Activated CD8-positive, alpha-beta memory T cell treated with anti-CD3 and anti-CD28 coated beads for 1 hour (primary cell): ENCODE data around the gene BICDL2.
A peak's percentile ranks its signal among the peaks of the same experiment; 100 is the strongest.

Experiments
- DNase-seq, 2 donors: peaks; one replicate each; pipeline ENCODE4 v3.0.0-alpha.2; 2020; ENCODE audit warnings: low read depth in 1 of 2; ENCODE audit errors: extremely low read depth in 1 of 2

The BICDL2 gene

DNA sequence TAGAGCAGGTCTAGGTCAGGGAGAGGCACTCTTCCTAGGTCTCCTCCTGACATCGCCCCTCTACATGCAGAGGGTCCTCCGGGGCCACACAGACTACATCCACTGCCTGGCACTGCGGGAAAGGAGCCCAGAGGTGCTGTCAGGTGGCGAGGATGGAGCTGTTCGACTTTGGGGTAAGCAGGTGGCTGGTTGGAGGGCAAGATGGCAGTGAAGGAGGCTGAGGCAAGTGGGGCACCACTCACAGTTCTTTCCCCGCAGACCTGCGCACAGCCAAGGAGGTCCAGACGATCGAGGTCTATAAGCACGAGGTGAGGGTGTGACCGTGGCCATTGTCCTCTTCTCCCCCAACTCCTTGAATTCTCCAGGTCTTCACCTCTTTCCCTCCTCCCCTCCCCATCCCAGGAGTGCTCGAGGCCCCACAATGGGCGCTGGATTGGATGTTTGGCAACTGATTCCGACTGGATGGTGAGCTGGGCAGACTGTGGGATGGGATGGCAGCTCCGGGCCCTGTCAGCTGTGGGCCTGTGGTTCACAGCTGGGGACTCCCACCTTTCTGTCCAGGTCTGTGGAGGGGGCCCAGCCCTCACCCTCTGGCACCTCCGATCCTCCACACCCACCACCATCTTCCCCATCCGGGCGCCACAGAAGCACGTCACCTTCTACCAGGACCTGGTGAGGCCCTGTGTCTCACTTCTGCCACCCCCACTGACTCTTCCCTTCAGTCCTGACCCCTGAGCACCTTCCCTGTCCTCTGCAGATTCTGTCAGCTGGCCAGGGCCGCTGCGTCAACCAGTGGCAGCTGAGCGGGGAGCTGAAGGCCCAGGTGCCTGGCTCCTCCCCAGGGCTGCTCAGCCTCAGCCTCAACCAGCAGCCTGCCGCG lies 9.9 kb downstream of the BICDL2 start:
- DNase-seq = no peak

DNA sequence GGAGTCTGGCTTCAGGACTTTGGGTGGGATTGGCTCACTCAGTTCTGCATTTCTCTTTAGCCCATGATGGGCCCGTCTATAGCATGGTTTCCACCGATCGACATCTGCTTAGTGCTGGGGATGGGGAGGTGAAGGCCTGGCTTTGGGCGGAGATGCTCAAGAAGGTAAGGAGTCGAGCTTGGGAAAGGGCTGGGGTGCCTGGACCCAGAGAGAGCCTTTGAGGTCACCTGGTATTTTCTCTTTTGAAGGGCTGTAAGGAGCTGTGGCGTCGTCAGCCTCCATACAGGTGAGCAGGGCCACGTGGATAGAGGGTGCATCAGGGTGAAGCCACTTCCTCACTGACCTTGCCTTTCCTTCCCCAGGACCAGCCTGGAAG lies 10.8 kb downstream of the BICDL2 start:
- no peak for DNase-seq

DNA sequence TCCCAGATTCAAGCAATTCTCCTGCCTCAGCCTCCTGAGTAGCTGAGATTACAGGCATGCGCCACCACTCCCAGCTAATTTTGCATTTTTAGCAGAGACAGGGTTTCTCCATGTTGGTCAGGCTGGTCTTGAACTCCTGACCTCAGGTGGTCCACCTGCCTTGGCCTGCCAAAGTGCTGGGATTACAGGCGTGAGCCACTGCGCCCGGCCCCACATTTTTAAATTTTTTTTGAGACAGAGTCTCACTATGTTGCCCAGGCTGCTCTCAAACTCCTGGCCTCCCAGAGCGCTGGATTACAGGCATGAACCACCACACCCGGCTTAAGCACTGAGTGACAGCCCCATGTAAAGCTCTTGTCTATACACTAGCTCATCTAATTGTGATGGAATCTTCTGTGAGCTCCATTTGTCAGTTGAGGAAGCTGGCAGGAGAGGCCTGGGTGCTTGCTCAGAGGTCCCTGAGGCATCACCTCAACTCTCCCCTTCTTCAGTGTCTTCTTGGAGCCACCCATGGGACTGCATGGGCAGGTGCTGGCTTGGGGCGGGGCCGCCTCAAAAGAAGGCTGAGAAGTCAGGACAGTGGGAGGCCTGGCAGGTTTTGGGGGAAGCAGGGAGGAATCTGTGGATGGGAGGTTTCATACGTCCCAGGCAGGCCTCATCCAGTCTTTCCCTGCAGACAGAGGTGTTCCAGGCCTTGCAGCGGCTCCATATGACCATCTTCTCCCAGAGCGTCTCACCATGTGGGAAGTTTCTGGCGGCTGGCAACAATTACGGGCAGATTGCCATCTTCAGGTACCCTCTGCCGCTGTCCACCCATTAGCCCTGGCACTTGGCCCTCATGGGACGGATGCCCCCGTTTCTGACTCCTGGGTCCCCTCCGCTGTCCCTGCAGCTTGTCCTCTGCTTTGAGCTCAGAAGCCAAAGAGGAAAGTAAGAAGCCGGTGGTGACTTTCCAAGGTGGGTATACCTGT lies 11.4 kb downstream of the BICDL2 start:
- no peak for DNase-seq

DNA sequence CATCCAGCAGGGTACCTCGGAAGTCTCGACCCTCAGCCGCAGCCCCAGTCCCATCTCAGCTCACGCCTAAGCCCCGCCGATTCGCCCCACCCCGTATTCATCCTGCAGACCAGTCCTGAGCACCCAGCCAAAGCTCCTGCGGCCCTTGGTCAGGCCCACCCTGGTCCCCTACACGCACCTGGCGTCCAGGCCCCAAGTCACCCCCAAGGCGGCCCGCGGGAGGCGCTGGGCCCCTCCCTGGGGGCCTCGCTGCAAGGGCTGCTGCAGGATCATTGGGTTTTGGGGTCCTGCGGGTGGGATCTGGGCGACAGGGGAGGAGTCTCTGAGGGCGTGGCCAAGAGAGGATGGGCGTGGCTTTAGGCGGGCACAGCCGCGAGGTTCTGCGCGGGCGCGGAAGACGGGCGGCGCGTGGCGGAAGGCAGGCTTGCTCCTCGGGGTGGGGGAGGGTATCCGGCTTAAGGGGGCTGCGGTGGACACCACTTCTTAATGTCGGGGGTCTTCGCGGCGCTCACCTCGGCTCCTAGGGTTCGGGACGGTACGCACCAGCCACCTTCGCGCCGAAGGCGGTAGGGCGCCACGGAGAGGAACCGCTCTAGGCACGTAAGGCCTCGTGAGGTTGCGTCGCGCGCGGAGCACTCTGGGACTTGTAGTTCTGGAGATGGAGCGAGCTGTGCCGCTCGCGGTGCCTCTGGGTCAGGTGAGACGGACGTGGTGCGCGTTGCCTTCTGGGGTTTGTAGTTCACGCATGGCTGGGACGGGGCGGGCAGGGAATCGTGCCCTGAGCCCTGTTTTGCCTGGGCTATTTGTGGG lies 12.9 kb downstream of the BICDL2 start, which contains the start of the genes HCFC1R1 and THOC6:
HCFC1R1 (minus strand) TSS at position 274 of the 810 bp plus-strand sequence; CDS start at position 273, 1 bp downstream.
THOC6 (plus strand) TSS at position 367 of the 810 bp plus-strand sequence; CDS start at position 659, 292 bp downstream.
- peak; percentile 88 to 91 for DNase-seq

DNA sequence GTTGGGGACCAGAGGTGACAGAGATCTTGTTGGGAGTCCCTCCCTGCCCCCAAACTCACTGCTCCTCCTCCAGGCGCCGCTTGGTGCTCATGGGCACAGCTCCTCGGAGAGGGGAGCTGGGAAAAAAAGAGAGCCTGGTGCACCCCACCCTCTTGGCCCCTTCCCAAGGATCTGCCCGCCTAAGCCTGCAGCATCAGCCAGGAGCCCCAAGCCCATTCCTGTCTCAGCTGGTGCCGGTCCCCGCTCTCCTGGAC lies 13.4 kb downstream of the BICDL2 start:
- DNase-seq = no peak

DNA sequence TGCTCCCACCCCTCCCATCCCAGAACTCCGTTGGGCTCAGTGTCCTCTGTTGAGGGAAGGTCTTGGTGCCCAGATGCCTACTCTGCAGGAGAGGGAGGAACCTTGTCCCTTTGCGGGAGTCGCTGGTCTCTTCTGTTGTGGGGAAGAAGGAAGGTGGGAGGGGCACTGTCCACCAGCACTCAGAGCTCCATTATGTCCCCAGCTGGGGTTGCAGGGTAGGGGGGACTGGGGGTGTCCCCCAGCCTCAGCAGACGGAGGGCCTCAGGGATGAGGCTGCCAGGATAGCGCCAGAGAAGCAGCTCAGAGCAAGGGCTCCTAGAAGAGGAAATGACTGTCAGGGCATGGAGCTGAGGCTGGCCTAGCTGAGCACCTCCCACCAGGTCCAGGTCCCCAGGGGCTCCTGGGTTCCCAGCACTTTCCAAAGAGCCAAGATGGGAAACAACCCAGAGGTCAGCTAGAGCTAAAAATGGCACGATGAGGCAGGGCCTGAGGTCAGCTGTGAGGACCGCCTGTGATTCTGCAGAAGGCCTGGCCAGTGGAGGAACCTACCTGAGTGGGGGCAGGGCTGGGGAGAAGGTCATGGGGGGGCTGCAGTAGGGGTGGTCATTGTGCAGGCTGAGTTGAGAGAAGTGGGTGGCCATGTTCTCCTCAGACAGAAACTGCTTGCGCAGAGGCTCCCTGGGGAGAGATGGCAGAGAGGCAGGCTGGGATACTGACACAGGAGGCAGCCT lies 13.9 kb downstream of the BICDL2 start:
- DNase-seq = no peak

DNA sequence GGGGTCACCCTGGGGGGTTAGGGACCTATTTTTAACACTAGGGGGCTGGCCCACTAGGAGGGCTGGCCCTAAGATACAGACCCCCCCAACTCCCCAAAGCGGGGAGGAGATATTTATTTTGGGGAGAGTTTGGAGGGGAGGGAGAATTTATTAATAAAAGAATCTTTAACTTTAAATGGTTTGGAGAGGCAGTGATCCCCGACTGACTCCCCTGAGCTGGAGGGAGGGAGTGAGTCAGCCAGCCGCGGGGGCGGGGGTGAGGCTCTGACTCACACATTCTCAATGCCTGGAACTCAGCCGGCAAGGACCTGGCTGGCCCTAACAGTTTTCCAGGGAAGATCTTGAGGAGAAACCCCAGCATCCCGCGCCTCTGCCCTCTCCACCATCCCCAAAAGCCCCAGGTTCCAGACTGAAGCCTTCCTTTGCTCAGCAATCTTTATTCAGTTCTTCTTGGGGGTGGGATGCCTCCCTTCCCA lies 14.5 kb downstream of the BICDL2 start:
- peak; percentile 59 to 78 for DNase-seq

DNA sequence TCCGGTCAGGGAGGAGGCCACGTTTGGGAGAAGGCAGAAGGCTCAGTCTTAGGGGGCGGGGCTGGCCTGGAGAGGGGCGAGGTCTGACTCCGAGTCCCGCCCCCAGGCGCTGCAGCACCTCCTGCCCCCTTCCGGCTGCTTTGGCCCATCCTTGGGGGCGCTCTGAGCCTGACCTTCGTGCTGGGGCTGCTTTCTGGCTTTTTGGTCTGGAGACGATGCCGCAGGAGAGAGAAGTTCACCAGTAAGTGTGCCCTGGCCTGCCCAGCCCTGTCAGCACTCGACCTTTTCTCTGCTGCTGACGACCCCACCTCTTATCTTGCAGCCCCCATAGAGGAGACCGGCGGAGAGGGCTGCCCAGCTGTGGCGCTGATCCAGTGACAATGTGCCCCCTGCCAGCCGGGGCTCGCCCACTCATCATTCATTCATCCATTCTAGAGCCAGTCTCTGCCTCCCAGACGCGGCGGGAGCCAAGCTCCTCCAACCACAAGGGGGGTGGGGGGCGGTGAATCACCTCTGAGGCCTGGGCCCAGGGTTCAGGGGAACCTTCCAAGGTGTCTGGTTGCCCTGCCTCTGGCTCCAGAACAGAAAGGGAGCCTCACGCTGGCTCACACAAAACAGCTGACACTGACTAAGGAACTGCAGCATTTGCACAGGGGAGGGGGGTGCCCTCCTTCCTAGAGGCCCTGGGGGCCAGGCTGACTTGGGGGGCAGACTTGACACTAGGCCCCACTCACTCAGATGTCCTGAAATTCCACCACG lies 15.1 kb downstream of the BICDL2 start:
- DNase-seq = peak; percentile 63

DNA sequence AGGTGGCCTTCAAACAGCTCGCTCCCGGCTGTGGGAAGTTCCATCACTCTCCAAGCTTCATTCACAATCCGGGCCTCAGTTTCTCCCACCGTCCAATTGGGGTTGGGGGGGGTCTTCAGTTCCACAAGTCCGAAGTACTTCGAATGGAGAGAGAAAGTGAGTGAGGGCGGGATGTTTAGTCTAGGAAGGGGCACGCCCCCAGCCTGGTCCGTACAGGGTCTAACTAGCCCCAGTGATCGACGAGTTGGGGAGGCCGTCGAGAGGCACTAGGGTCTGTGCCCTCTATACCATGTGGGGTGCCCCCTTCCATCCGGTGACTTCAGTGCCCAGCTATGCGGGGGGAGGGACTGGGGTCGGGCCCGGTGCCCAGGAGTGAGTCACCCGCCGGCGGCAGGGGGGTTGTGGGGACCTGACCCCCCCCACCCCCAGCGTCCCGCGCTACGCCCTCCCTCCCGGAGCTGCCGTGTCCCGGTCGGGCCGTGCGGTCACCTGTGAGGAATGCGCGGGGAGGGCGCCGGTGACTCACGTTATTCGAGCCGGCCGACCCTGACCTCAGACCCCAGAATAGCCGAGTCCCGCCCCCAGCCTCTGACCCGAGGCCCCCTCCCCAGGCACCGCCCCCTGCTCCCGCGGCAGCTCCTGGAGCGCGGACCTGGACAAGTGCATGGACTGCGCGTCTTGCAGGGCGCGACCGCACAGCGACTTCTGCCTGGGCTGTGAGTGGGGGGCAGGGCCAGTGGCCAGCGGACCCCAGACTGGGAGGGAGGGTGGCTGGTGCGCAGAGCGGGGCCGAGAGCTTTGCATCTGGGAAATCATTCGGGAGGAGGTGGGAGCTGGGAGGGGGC lies 15.9 kb downstream of the BICDL2 start:
- DNase-seq = peak; percentile 54 to 57

DNA sequence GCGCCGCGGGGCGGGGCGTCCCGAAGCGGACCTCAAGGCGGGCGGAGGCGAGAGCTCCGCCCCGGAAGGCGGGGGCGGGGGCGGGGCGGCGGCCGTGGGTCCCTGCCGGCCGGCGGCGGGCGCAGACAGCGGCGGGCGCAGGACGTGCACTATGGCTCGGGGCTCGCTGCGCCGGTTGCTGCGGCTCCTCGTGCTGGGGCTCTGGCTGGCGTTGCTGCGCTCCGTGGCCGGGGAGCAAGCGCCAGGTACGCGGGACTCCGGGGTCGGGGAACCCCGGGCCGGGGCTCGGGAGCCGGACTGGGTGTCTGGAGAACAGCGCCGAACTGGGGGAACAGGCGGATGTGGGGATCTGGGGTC lies 16.5 kb downstream of the BICDL2 start, which contains the start of gene TNFRSF12A:
TNFRSF12A (plus strand) TSS at position 122 of the 357 bp plus-strand sequence; CDS start at position 152, 30 bp downstream.
- DNase-seq = peak in 1 of 2 donors; percentile 54

DNA sequence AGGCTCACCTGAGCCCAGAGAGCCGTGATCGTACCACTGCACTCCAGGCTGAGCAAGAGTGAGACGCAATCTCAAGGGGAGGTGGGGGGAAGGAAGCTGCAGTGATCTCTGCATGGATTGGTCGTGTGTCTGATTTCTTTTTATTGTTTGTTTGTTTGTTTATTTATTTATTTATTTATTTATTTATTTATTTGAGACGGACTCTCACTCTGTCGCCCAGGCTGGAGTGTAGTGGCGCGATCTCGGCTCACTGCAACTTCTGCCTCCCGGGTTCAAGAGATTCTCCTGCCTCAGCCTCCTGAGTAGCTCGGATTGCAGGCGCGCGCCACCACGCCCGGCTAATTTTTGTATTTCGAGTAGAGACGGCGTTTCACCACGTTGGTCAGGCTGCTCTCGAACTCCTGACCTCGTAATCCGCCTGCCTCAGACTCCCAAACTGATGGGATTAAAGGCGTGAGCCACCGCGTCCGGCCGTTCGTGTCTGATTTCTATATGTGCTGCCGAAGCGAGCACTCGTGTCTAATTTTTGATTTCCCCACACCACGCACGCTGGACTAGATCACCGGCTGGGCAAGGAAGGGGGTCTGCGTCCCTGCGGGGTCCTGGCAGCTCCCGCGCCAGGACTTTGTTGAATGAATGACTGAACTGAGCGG lies 17.0 kb downstream of the BICDL2 start:
- DNase-seq = no peak

DNA sequence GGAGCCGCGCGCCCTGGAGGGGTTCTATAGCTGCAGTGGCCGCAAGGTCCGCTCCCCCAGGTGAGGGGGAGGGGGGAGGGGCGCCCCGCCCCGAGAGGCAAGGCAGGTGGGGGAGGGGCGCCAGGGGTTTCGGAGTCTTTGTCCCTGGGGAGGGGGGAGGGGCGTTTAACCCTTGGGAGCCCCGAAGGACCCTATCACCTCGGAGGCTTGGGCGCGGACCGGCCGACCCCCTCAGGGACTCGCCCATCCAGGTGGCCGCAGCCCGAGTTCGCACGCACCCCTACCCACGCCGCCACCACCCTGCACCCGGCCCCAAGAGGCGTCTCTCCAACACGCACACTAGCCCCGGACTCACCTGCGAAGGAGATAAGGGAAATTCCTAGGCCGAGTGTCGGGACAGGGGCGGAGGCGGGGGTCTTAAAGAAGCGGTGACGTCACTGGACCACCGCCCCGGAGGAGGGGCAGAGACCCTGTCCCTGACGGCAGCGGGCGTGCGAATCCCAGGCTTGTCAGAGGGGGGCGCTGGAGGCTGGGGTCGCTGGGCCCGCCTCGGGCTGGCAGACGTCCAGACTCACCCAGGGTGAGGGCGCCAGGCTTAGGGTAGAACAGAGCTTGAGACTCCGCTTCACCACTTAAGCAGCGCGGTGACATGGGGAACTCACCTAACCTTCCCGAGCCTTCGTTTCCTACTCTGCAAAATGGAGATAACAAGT lies 18.8 kb downstream of the BICDL2 start, which contains the start of gene CLDN6:
CLDN6 (minus strand) TSS at position 390 of the 713 bp plus-strand sequence. CDS start 2,162 bp downstream, outside the sequence.
- DNase-seq = no peak

DNA sequence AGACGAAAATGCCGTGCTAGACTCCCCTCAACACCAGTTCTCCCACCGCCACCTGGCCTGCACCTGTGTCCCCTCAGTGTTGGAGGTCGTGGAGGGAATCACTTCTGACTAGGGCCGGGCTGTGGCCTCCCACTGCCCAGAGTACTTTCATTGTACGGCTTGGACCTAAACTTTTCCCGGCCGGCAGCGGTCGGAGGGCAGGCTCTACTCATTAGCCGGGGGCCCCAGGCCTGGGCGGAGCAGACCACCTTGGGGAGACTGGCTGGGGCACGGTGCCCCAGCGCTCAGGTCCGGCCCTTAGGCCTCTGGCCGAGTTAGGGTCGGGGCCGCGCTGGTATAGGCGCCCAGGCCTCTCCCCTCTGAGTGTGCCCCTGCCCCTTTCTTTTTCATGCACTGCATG lies 19.4 kb downstream of the BICDL2 start:
- no peak for DNase-seq

DNA sequence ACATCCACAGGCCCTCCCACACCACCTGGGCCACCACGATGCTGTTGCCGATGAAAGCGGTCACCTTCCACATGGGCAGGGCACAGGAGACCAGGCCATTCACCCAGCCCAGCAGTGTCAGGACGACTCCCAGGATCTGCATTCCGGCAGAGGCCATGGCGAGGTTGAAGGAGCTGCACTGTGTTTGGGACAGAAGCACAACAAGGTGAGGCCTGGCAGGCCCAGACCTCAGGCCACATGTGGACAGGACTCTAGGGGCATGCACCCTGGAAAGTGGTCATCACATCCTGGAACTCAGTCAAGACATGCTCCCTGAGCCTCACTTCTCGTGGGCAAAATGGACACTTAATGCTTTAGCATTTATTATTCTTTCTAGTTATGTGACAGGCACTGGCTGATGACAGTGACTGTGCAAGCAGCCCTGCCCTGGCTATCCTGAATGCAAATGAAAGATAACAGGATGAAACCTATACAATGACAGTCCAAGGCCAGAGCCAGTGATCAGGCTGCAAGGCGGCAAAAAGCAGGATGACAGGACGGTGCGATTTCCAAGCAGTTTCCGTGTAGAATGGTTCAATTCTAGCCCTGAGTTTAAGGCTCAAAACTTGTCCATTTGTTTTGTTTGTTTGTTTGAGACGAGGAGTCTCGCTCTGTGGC lies 20.8 kb downstream of the BICDL2 start:
- DNase-seq = no peak

DNA sequence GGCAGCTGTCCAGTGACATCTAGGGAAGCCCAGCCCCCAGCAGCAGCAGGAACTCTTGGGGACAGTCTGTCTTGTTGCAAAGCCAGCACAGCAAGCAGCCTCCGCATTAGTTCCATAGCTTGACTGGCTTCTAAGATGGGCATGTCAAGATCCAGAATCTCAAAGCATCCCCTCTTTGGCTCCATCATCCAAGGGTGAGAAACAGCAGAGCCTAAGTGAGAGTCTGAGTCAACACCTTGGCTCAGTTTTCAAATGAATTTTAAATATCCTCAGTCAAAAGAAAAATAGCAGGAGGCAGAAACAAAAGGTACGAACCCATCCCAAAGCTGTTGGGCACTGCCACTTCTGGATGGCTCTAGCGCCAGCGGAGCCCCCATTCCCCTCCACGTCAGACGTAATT lies 21.8 kb downstream of the BICDL2 start:
- DNase-seq = no peak

DNA sequence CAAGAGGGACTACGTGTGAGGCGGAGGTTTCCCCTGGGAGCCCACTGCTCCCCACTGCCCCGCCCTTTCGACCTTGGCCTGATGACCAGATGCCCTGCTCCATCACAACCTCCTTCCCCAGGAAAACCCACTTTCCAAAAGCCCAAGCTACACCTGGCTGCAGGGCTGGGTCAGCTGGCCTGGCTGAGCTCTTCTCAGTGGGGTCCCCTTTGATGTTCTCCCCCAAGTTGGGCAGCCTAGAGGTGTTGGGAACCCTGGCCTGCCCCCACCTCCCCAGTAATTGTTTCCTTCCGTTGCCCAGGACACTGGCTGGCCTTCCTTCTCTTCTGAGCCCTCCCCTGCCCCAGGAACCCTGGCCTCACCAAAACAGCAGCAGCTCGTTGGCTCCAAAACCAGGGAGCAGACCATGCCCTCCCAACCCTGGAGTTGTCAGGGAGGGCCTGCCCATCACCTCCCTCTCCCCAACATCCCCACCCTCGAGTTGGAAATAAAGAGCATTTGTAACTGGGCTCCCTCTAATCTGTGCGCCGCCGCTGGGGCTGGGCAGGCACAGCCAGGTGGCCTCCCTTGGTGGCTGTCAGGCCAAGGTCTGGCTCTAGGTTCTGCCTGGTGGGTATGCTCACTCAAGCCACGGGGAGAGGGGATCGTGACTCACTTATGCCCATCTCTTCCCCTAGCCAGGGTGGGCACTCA lies 22.6 kb downstream of the BICDL2 start:
- no peak for DNase-seq
